ENCODE data around the gene ALG3.

Gene ALG3

DNA sequence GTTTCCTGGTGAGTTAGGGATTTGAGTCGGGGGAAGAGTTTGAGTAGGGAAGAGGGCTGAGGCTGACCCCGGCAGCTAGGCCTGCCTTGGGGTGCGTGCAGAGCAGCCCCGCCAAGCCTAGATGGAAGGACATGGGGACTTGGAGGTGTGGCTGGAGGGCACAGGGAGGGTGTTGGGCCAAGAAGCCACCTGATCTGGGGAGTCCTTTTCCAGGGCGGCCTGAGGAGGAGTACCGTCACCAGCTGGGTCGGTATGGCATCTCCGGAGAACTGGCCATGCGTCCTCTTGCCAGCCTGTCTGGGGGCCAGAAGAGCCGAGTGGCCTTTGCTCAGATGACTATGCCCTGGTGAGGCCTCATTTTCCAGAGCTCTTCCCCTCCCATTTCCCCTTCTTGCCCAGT lies 55.9 kb downstream of the ALG3 start:
- no peak for DNase-seq
